ENCODE data around the gene SLC35E2B.
A peak's percentile ranks its signal among the peaks of the same experiment; 100 is the strongest.
"Not testable (repeated sequence)": the region's sequence is repeated elsewhere in the genome, so short reads cannot be mapped to it uniquely, and the experiment has no call there.

The SLC35E2B gene

GRCh38 chr1:1692714-1693647, at the start of gene SLC35E2B:
TSS of gene SLC35E2B (minus strand) at chr1:1692795. CDS start at chr1:1676699, 16,096 bp downstream.
- DNase-seq (ENCODE audit: low spot score) = not testable (repeated sequence)

- DNase-seq (ENCODE audit: low spot score) = not testable (repeated sequence)
These were observed 48.4 kb upstream of the SLC35E2B start for GRCh38 chr1:1741013-1741412.

GRCh38 chr1:1738799-1739337, 46.3 kb upstream of the SLC35E2B start:
- not testable (repeated sequence) for DNase-seq (ENCODE audit: low spot score)

GRCh38 chr1:1737675-1738590, 45.3 kb upstream of the SLC35E2B start:
- not testable (repeated sequence) for DNase-seq (ENCODE audit: low spot score)

GRCh38 chr1:1732381-1732780, 39.8 kb upstream of the SLC35E2B start:
- no peak for DNase-seq (ENCODE audit: low spot score)

GRCh38 chr1:1730870-1731269, 38.3 kb upstream of the SLC35E2B start:
- no peak for DNase-seq (ENCODE audit: low spot score)

- DNase-seq (ENCODE audit: low spot score) = not testable (repeated sequence)
These were observed 37.6 kb upstream of the SLC35E2B start for GRCh38 chr1:1730230-1730629.

- not testable (repeated sequence) for DNase-seq (ENCODE audit: low spot score)
These were observed 36.7 kb upstream of the SLC35E2B start for GRCh38 chr1:1729116-1729816.

GRCh38 chr1:1728308-1729005, 35.9 kb upstream of the SLC35E2B start:
- DNase-seq (ENCODE audit: low spot score) = not testable (repeated sequence)

GRCh38 chr1:1727131-1727651, 34.6 kb upstream of the SLC35E2B start:
- not testable (repeated sequence) for DNase-seq (ENCODE audit: low spot score)

- not testable (repeated sequence) for DNase-seq (ENCODE audit: low spot score)
These were observed 33.5 kb upstream of the SLC35E2B start for GRCh38 chr1:1726088-1726487.

- peak; percentile 85 for DNase-seq (ENCODE audit: low spot score)
These were observed 31.7 kb upstream of the SLC35E2B start, which contains the start of gene CDK11A for GRCh38 chr1:1724035-1724864. TSS of gene CDK11A (minus strand) at chr1:1724357. CDS start at chr1:1722818, 1,539 bp downstream.

GRCh38 chr1:1721201-1721600, 28.6 kb upstream of the SLC35E2B start:
- DNase-seq (ENCODE audit: low spot score) = no peak

- DNase-seq (ENCODE audit: low spot score) = not testable (repeated sequence)
These were observed 22.7 kb upstream of the SLC35E2B start for GRCh38 chr1:1715109-1715883.

- not testable (repeated sequence) for DNase-seq (ENCODE audit: low spot score)
These were observed 15.3 kb upstream of the SLC35E2B start for GRCh38 chr1:1707897-1708296.

- not testable (repeated sequence) for DNase-seq (ENCODE audit: low spot score)
These were observed 14.6 kb upstream of the SLC35E2B start for GRCh38 chr1:1707241-1707640.

- not testable (repeated sequence) for DNase-seq (ENCODE audit: low spot score)
These were observed 13.0 kb upstream of the SLC35E2B start for GRCh38 chr1:1705623-1706022.

- not testable (repeated sequence) for DNase-seq (ENCODE audit: low spot score)
These were observed 11.8 kb upstream of the SLC35E2B start for GRCh38 chr1:1704284-1704957.
